Activated CD4-positive, CD25-positive, alpha-beta regulatory T cell (primary cell): ENCODE measurements around the gene PVALB.
A peak's percentile ranks its signal among the peaks of the same experiment; 100 is the strongest.

Experiments
- DNase-seq, 4 experiments: peaks; one replicate each; lab custom pipeline; 2025; lab: John Stamatoyannopoulos, UW

PVALB gene

GRCh38 chr22:36811094-36811800, 5.6 kb downstream of the PVALB start:
- no peak for DNase-seq

GRCh38 chr22:36809351-36809750, 7.5 kb downstream of the PVALB start:
- no peak for DNase-seq

DNA sequence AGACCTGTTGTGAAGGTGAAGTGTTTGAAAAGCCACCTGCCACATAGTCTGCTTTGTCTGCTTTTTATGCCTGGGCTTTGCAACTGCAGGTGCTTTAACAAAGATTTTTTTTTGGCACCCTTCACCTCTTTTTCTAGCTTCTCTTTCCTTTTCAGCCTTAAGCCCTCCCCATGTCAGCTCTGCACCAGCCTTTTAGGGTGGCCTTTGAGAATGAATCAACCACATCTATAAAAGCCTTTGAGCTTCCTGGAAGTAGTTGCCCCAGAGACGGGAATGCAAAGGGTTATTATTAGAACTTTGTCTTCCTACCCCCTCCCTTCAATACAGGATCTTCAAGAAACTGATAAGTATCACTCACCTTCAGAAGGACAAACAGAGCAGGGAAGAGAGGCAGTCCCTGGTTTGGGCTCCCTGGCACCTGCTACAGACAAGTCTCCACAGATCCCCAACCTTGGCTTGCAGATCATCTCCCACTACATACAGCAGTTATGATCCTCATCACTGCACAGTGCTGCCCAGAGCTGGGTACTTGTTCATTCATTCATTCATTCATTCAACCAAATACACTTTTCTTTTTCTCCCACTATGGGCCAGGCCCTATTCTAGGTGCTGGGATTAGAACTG, 8.0 kb downstream of the PVALB start:
- no peak for DNase-seq

- DNase-seq = no peak
Measured at GRCh38 chr22:36807627-36808026, 9.2 kb downstream of the PVALB start.

DNA sequence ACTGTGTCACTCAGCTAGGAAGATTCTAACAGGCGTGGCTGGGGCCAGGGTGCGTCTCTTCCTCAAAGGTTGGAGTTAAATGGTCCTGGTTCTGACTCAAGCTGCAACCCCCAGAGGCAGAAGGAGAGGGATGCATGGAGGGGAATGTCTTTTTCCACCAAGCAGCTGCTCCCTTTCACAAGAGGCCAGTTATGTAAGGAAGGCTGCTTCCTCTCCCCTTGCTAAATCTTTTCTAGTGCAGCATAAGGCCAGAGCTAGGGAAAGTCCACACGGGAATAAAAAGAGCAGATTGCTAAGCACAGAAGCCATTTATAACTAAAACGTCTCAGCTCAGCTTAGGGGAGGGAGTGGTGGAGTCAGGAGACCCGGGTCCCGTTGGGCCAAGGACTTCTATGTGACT, 10.0 kb downstream of the PVALB start:
- DNase-seq = no peak

DNA sequence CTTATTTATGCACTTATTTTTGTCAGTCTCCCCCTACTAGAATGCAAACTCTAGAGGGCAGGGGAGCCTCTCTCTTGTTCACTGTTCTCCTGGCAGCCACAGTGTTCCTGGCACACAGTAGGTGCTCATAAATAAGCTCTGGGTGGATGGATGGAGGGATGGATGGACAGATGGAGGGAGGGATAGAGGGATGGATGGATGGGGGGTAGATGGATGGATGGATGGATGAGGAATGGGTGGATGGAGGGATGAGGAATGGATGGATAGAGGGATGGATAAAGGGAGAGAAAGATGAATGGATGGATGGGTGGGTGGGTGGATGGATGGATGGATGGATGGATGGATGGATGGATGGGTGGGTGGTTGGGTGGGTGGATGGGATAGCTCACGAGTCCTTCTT, 13.5 kb downstream of the PVALB start:
- no peak for DNase-seq

- DNase-seq = no peak
Measured at GRCh38 chr22:36798674-36799066, 18.2 kb downstream of the PVALB start.

DNA sequence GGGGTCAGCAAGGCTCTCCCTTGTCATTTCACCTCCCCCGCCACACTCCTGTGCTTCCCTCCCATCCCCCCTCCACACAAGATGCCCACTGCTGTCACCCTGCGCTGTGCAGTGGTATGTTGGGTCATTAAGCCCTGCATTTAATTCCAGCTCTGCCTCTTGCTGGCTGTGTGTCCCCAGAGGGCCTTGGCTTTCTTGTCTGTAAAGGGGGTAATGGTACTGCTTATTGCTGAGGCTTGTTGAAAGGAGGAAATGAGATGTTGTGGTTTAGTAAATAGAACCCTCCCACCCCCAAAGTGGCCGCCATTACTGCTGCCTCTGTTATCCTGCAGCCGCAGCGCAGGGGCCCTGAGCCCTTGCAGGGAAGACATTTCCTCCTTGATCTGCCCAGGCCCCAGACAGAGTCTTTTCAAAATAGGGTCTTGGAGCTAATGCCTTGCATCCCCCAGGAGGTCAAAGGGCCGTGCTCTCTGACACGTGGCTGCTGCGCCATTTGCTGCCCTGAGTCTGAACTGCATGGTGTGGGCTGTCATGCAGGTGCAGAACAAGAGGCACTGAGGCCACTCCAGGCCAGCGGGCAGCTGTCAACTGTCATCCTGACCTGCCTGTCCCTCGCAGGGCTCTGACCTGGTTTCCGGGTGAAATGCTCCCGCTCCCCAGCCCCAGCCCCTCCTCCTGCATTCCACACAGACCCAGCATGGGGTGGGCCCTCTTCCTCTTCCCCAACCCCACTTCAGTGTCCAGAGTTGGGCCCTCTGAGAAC, 18.7 kb downstream of the PVALB start:
- no peak for DNase-seq

DNA sequence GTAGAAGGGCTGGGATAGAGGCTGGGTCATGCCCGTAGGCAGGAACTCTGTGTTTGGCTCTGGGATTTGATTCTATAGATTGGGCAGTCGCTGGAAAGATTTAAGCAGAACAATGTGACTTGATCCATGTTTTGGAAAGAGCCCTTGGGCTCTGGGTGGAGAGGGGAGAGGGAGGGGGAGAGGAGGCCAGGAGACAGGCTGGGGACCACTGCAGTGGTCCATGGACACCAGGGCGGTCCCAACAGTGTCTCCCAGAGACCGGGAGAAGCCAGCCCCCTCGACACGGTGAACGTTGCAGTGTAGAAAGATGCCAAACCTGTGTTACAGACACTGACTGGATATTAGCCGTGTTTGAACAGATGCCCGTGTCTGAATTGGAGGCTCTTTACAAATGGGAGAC, 19.5 kb downstream of the PVALB start:
- no peak for DNase-seq

GRCh38 chr22:36796552-36797175, 20.2 kb downstream of the PVALB start:
- DNase-seq = no peak

DNA sequence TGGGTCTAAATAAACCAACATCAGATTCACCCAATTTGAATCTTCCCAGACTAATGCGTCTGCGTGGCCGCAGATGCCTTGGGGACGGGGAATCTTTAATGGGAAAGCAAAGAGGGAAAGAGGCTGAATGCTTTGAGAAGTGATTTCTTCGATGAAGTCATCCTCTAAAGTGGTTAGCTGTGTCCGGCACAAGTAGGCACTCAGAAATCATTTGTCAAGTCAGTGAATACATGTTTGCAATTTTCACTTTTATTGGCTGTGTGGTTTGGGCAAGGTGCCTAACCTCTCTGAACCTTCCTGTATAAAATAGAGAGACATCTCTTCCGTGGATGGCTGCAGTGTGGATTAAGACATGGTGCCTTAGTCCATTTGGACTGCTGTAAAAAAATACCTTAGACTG, 21.2 kb downstream of the PVALB start:
- DNase-seq = no peak

DNA sequence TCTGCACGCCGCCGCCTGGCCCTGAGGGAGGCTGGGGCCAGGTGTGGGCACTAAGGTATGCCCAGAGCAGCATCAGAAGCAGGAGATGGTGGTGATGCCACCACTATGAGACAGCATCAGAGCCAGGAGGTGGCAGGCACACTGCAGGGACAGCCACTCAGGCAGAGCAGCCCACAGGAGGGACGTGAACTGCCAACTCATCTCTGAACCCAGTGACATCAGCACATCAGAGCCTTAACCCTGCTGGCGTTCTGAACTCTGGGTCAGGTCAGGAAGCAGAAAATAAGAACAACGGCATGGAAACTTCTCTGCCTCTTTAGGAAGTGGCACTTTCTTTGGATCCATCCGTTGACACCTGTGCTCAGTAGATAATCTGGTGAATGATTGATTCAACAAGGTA, 26.2 kb downstream of the PVALB start:
- no peak for DNase-seq

- no peak for DNase-seq
Measured at GRCh38 chr22:36787204-36787988, 29.4 kb downstream of the PVALB start.

DNA sequence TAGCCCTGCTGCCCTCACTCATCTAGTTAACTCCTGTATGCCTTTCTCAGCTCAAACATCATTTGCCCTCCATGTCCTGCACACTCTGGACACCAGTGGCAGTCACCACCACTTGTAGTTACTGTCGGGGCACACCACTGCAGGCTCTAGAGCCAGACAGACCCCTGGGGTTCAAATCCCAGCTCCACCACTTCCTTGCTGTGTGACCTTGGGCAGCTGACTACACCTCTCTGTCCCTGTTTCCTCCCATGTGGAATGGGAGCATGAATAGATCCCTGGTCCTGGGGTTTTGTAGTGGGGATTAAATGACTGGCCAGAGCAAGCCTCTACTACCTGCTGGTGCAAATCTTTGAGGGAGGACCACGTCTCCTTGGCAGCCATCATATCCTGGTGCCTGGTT, 33.1 kb downstream of the PVALB start:
- DNase-seq = no peak

DNA sequence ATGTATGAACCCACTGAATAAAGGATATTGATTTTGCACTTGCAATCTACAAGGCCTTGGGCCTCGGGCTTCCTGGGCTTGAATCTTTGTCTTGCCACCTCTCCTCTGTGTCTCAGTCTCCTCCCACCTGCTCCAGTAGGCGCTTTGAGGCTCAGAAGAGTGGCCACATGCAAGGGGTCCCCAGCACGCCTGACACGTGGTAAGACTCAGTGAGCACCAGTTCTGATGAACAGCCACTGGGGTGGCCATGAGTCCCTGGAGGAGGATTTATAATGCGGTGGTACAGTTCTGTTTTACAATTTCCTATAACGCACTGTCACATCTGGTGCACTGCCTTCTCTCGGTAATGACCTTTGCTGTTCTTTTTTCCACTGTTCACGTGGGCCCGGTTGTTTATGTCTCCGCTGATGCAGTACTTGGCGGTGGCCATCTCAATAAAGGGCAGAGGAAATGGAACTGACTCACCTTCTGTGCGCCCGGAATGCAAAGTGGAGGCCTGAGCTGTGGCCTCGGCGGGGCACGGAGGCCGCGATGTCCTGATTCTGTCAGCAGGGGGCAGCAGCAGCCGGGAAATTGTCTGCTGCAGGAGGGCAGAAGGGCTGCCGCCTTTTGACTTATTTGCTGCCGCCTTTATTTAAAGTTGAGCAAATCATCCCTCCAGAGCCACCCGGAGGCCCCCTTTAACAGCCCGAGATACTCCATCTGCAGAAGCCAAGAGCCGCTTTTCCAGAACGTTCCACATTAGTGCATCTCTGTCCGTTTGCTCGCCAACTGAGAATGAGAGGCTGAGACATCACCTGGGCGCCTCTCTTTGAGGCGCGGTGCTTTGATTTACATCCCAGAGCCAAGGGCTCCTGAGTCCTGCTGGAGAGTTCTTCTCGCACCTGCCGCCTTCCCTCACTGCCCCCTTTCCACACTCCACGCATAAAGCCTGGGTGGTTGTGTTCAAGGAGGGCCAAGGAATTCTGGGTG, 34.9 kb downstream of the PVALB start:
- DNase-seq = peak; percentile 77 to 87 (median 82)

DNA sequence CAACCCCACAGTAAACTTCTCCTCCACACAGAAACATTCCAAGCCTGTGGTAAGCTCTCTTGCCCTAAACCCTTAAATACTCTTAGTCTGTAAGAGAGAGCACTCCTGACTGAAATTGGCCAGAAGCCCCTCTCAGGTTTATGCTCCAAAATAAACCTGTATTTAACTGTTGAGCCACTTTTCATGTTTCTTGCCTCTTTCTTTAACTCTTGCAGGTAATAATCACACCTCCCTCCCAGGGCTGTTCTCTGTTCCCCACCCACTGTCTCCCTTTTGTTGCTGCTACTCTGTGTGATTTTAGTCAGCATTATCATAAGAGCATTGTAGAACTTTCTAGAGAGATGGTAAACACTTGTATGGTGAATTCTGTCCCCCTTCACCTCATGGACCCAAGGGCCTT, 38.8 kb downstream of the PVALB start:
- DNase-seq = no peak

GRCh38 chr22:36776722-36777121, 40.1 kb downstream of the PVALB start:
- DNase-seq = no peak

- peak; percentile 89 to 97 (median 94) for DNase-seq
Measured at GRCh38 chr22:36775964-36776669, 40.7 kb downstream of the PVALB start, which contains the start of gene IFT27. IFT27 (minus strand) TSS chr22:36776119; CDS start chr22:36775707, 412 bp downstream.

DNA sequence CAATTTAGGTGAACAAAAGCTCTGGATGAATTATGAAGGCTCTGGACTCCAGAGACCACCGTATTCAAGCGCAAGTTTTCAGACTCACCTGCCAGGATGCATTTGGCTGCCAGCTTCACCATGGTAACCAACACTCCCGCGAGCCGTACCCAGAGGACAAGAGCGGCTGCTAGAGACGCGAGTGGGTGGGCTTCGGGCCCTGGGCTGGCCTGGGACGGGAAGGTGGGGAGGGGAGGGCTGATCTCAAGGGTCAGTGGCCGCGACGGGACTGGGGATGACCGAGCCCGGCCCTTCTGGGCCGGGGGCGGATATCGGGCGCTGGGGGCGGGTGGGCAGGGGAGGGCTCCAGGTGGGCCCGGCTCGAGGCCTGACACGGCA, 41.3 kb downstream of the PVALB start:
- DNase-seq = peak in 2 of 4 experiments; percentile 30 to 31

DNA sequence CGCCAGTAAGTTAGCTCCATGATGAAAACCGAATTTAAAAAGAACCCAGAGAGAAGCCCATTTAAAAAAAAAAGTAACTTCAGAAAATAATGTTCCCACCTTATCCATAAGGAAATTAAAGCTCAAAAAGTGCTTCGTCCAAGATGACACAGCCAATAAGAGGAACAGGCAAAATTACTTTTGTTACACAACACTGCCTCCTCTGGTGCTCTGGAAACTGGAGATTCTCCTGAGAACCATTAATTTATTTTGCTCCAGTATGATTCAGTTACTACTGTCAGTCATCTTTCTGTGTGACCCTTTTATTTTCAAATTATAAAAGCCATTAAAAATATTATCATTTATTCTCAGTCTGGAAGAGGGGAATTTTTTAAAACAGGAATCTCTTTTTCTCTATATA, 42.9 kb downstream of the PVALB start:
- no peak for DNase-seq
